ENCODE results near the gene C14orf180. TPM values are rescaled to one million over a fixed set of nuclear protein-coding genes. Genes with fewer than 3 reads are reported as not detected.

C14orf180 gene
- total and polyA plus RNA-seq, 2 of the 8 experiments (the other 6 are each of a cell fraction or from before 2014, with no cell fraction given): not detected

DNA sequence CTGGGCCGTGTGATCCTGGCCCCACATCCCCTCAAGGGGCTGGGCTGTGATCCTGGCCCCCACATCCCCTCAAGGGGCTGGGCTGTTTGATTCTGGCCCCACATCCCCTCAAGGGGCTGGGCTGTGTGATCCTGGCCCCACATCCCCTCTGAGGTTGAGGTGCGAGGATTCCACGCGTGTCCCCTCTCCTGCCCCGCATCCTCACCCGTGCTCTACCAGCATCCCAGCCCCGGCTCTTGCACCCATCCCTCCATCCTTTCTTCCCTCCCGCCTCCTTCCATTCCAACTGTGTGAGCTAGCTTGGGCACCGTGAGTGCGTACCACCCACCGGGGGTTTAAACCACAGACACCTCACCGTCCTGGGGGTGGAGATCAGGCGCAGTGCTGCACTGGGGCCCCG, 56.2 kb downstream of the C14orf180 start (continued):
- TF ChIP-seq, protein P1, sequence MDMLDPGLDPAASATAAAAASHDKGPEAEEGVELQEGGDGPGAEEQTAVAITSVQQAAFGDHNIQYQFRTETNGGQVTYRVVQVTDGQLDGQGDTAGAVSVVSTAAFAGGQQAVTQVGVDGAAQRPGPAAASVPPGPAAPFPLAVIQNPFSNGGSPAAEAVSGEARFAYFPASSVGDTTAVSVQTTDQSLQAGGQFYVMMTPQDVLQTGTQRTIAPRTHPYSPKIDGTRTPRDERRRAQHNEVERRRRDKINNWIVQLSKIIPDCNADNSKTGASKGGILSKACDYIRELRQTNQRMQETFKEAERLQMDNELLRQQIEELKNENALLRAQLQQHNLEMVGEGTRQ (IDR thresholded peaks at IDR 0.05; ENCODE audit: low read length): no peak
- no peak for TF ChIP-seq ASH2L (IDR thresholded peaks at IDR 0.05; ENCODE audit: low read length)
- TF ChIP-seq POLR2AphosphoS5 (IDR thresholded peaks at IDR 0.05; ENCODE audit: low read depth, low read length): no peak
